Epithelial cell of esophagus (primary cell): ENCODE data around the gene PPP1R26.

Experiments
- DNase-seq: peaks from one replicate; pipeline ENCODE4 v3.0.0; 2010; ENCODE audit warnings: low read depth
- H3K4me3 ChIP-seq: 2 replicates; pipeline ENCODE4 v1.5.1; 2011; ENCODE audit warnings: mild to moderate bottlenecking, low read length, control low read depth
- CTCF ChIP-seq: IDR thresholded peaks from 2 replicates; pipeline ENCODE4 v1.5.1; 2011; ENCODE audit warnings: low read depth, mild to moderate bottlenecking, low read length, control low read depth, inconsistent platforms; ENCODE audit not compliant: insufficient read depth; ENCODE audit errors: missing control alignments

PPP1R26 gene

GRCh38 chr9:135503371-135504261, 24.0 kb downstream of the PPP1R26 start:
- no peak for DNase-seq
- no peak for TF ChIP-seq CTCF
- no peak overlapping the region for H3K4me3 ChIP-seq

GRCh38 chr9:135504262-135505243, 25.0 kb downstream of the PPP1R26 start:
- peak; percentile 79 for TF ChIP-seq CTCF
- peak; percentile 67 for DNase-seq
- H3K4me3 ChIP-seq, result no peak overlapping the region

- TF ChIP-seq CTCF, result no peak
- no peak overlapping the region for H3K4me3 ChIP-seq
- no peak for DNase-seq
These were observed 26.0 kb downstream of the PPP1R26 start for GRCh38 chr9:135505406-135506187.

- no peak for DNase-seq
- no peak overlapping the region for H3K4me3 ChIP-seq
- TF ChIP-seq CTCF, result no peak
These were observed 26.9 kb downstream of the PPP1R26 start for GRCh38 chr9:135506327-135507103.

- no peak overlapping the region for H3K4me3 ChIP-seq
- no peak for DNase-seq
- no peak for TF ChIP-seq CTCF
These were observed 27.8 kb downstream of the PPP1R26 start for GRCh38 chr9:135507104-135508035.
